Right lobe of liver (tissue), 6 donors: ENCODE results near the gene SLC5A4. TPM values are rescaled to one million over a fixed set of nuclear protein-coding genes. Genes with fewer than 3 reads are reported as not detected.
A peak's percentile ranks its signal among the peaks of the same experiment; 100 is the strongest.

Experiments used
- ATAC-seq, 4 donors: fragments of 200-7000 bp; cut with Tn5 transposase; one replicate each; pipeline ENCODE4 v1.9.1; 2020; ENCODE audit warnings: mild to moderate bottlenecking in 4 of 4, moderate library complexity in 4 of 4
- DNase-seq, 3 donors: peaks; one replicate each; pipeline ENCODE4 v3.0.0-alpha.2; 2020
- H3K27ac ChIP-seq, 3 donors: fragments of 200-600 bp; one replicate each; pipeline ENCODE4 v1.8.0; 2022
- H3K27me3 ChIP-seq, 2 donors: fragments of 200-600 bp; one replicate each; pipeline ENCODE4 v1.8.0; 2022
- H3K36me3 ChIP-seq, 4 donors: fragments of 200-600 bp; sonication (generic) in 1 of 4; one replicate each; pipeline versions ENCODE4 v1.5.1 to v1.8.0; 2017 to 2022; ENCODE audit warnings: control low read depth in 1 of 4
- H3K4me1 ChIP-seq, 4 donors: fragments of 200-600 bp; sonication (generic) in 1 of 4; one replicate each; pipeline versions ENCODE4 v1.5.1 to v1.8.0; 2017 to 2022; ENCODE audit warnings: control low read depth in 1 of 4
- H3K4me3 ChIP-seq, 3 donors: fragments of 200-600 bp; one replicate each; pipeline ENCODE4 v1.8.0; 2022
- H3K9me3 ChIP-seq, 4 donors: fragments of 200-600 bp; sonication (generic) in 1 of 4; one replicate each; pipeline versions ENCODE4 v1.5.1 to v1.8.0; 2017 to 2022; ENCODE audit warnings: control low read depth in 1 of 4
- CTCF ChIP-seq, 4 donors: fragments of 200-600 bp in 3 of 4; fragments of 450-650 bp in 1 of 4; IDR thresholded peaks; one replicate each; pipeline versions ENCODE4 v1.5.1 to v1.8.0; 2016 to 2022; ENCODE audit warnings: antibody characterized with exemption in 4 of 4, mild to moderate bottlenecking in 2 of 4
- POLR2A ChIP-seq: fragments of 450-650 bp; IDR thresholded peaks from one replicate; pipeline ENCODE4 v1.6.1; 2017; ENCODE audit warnings: antibody characterized with exemption, mild to moderate bottlenecking
- WGBS: methylation state at CpG from one replicate; pipeline ENCODE4 v1.1.6; 2018; ENCODE audit warnings: low coverage, low lambda C conversion rate; ENCODE audit not compliant: insufficient coverage; ENCODE audit errors: missing lambda C conversion rate; 5-methylcytosine and 5-hydroxymethylcytosine counted together
- intact Hi-C, 2 donors: fragments of 100-400 bp; cut with DNase I; formaldehyde crosslinking; loops; one replicate each; pipeline versions ENCODE4 v1.11.2 to v1.14.1; 2022
- total RNA-seq, 6 experiments: library from RNA; depleted of rRNA in 2 of 6; stranded (reverse); fragments of >200 nt in 2 of 6; fragmentation: NEBNext Ultra II Directional in 3 of 6; extraction: Animal tissue kit (Norgen Biotek cat#: 25700) in 3 of 6; gene quantifications; one replicate each; pipeline versions ENCODE4 v1.1.0 to v1.2.4, GENCODE V29; 2016 to 2023
- donor health status: DM: no; HTN: yes; CAD: no.
- donor health status: DM: no; HTN: no; CAD: no.
- donor health status: DM: no; HTN: no; CAD: no.
- donor health status: DM: no; HTN: yes; CAD: no.
- donor health status: DM: no; HTN: yes; CAD: no.

Gene SLC5A4
- total RNA-seq, 6 experiments from 2014 or later: 0.11 to 0.20 (median 0.16) TPM; not detected in 2

GRCh38 chr22:32207971-32208480 is 47.1 kb downstream of the SLC5A4 start:
- intact Hi-C loops: loop anchor here in 1 of 2 donors (10.0 kb wide), 1 partner anchor 57 kb away; no protein-coding TSS in a partner anchor
- peaks cover 0 to under 1% (median under 1%) of the 10 kb centered on the region in 4 donors for H3K4me1 ChIP-seq
- no peak overlapping the region for H3K27ac ChIP-seq
- TF ChIP-seq CTCF (IDR thresholded peaks at IDR 0.05) (no peak), POLR2A (no peak)
- WGBS: no CpG with 5 or more reads among the region's 4 CpGs
- no peak overlapping the region for H3K4me3 ChIP-seq
- no peaks in the 10 kb centered on the region for H3K27me3 ChIP-seq
- DNase-seq: no peak
- H3K9me3 ChIP-seq: no peaks in the 10 kb centered on the region
- H3K36me3 ChIP-seq: no peaks in the 10 kb centered on the region
- no peak for ATAC-seq

GRCh38 chr22:32206774-32207758 is 48.1 kb downstream of the SLC5A4 start:
- ATAC-seq: peak; percentile 57 to 70 (median 68)
- DNase-seq: peak; percentile 53 to 69 (median 65)
- H3K4me3 ChIP-seq: no peak overlapping the region
- 74% methylated on average over 11 of the region's 22 CpGs for WGBS
- no peaks in the 10 kb centered on the region for H3K36me3 ChIP-seq
- TF ChIP-seq POLR2A (no peak), CTCF (IDR thresholded peaks at IDR 0.05) (peak; percentile 64 to 70 (median 65))
- no peaks in the 10 kb centered on the region for H3K27me3 ChIP-seq
- no peak overlapping the region for H3K27ac ChIP-seq
- no peaks in the 10 kb centered on the region for H3K9me3 ChIP-seq
- intact Hi-C loops: loop anchor here in 1 of 2 donors (10.0 kb wide), 1 partner anchor 58 kb away; no protein-coding TSS in a partner anchor
- H3K4me1 ChIP-seq: peaks cover 0 to 5% (median 2%) of the 10 kb centered on the region in 4 donors

- Histone ChIP-seq H3K4me1 (peaks cover 0 to 5% (median 2%) of the 10 kb centered on the region in 4 donors), H3K4me3 (no peak overlapping the region), H3K9me3 (no peaks in the 10 kb centered on the region), H3K27ac (no peak overlapping the region), H3K27me3 (no peaks in the 10 kb centered on the region), H3K36me3 (no peaks in the 10 kb centered on the region)
- ATAC-seq (no peak), DNase-seq (no peak)
- intact Hi-C loops: loop anchor here in 1 of 2 donors (10.0 kb wide), 1 partner anchor 59 kb away; no protein-coding TSS in a partner anchor
- no peak for TF ChIP-seq CTCF (IDR thresholded peaks at IDR 0.05)
- TF ChIP-seq POLR2A: no peak
- 60% methylated on average over 1 of the region's 30 CpGs for WGBS
Measured at GRCh38 chr22:32205974-32206773, 49.0 kb downstream of the SLC5A4 start.
